NCI-H524 (cell line): Measurements from ENCODE around the gene PEDS1.

Experiments used
- DNase-seq, 2 experiments: peaks; one replicate each; lab custom pipeline; 2025; lab: John Stamatoyannopoulos, UW

Gene PEDS1

DNA sequence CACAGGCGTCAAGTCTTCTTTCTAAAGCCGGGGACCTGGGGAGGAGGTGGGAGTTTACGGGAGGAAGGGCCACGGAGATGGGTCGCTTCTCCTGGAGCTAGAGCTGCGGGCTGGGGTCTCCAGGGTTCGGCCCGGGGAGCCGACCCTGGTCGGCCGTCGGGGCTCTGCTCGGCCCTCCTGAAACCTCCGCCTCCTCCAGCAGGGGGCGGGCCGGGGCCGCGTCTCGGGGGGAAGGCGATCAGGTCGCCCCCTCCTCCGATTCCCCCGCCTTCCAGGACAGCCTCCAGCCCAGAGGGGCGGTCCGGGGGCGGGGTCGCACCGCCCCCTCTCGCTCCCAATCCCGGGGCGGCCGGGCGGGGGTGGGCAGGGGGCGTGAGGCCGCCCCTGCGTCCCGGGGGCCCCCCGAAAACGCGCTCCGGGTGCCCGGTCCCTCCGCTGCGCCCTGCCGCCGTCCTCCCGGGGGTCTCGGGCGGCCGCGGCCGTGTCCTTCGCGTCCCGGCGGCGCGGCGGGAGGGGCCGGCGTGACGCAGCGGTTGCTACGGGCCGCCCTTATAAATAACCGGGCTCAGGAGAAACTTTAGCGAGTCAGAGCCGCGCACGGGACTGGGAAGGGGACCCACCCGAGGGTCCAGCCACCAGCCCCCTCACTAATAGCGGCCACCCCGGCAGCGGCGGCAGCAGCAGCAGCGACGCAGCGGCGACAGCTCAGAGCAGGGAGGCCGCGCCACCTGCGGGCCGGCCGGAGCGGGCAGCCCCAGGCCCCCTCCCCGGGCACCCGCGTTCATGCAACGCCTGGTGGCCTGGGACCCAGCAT is 36.9 kb upstream of the PEDS1 start, which contains the start of gene CEBPB:
Gene CEBPB (plus strand): TSS at position 580 of the 814 bp plus-strand sequence. CDS start 204 bp downstream, at position 784.
- DNase-seq = peak; percentile 63 to 78

DNA sequence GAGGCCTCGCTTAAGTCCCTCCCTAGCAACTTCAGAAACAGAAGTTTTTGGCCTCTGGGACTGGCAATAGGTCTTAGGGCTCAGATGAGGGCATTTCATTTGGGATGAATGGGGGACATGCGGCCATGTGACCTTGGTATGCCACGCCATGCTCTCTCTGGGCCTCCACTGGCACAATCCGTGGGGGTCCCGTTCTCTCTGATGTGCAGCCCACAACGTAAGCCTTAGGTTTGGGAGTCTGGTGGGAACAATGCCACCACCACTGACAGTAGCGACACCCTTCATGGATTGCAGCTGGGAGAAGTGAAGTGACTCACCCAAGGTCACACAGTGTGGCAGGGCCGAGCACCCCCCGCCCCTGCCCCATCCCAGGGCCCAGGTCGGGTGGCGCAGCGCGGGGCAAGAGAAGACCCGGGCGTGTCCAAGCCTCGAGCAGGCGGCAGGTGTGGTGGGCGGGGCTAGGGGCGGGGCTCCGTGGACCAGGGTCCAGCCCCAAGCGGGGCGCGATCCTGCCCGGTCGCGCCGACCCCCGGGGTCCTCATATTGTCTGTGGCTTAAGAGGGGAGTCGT is 36.2 kb upstream of the PEDS1 start:
- DNase-seq = no peak

DNA sequence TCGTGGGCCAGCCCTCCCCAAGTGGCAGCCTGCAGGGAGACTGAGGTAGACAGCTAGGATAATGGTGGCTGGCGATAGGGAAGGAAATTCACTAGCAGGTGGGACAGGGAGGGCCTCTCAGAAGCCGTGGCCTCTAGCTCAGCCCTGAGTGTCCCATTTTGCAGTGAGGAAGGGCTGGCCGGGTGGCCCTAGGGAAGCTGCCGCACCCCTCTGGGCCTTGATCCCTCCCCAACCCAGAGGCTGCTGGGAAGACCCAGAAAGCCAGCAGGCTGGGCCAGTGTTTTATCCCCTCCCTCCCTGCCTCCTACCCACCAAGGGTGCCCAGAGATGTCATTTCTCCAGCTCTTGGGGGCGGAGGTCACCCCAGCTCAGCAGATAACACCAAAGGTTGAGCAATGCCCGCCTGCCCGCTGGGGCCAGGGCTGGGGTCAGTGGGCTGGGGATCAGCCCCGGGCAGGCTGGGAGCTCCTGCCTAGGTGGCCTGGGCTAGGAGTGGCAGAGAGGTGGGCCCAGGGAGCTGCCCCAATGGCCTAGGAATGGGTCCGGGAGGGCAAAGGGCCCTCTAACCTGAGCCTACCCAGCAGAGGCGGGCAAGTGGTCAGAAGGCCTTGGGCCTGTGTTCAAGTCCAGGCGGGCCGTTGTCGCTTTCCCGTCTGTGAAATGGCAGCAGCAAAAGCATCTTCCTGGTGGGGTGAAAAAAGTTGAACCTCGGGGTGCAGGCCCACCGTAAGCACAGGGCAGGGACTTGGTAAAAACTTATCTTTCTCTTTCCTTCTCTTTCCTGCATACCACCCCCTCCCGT is 35.6 kb upstream of the PEDS1 start:
- DNase-seq = no peak

DNA sequence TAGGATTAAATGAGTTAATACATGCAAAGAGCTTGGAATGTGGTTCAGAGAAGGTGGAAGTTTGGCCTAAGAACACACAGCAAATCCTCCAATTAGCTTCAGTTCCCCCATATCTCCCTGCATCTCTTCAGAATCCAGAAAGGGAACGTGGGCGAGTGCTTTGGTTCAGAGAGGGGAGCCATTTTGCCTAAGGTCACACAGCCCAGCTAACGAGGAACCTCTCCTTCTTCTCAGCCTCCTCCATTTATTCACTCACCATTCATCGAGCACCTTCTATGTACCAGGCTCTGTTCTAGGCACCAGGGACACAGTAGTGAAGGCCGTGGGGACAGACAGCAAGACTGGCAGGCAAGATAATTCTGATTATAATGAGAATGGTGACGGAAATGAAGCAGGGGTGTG is 34.8 kb upstream of the PEDS1 start:
- no peak for DNase-seq

DNA sequence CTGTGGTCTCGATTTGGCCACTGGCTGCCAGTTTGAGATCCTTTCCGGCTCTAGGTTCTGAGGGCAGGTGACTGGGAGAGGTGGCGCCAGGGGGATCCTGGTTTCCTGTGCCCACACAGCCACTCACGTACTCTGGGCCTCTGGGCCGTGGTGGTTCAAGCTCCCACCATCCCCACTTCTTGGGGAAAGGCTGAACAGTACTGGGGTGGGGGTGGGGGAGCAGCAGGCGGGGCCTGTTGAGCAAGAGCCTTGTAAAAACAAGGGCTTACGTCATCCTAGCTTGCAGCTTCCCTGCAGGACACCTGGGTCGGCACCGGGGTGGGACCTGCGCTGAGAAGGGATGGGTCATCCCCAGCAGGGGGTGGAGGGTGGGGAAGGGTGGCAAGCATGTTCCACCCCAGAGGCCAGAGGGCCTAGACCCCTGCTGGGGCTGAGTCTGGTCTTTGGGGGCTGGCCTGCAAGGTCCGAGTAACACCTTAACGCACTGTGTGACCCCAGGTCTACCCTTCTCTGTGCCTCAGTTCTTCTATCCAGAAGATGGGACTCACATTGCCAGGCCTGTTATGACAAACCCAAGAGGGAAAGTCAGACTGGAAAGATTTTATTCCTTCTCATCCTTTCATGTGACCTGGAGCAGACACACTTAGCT is 34.0 kb upstream of the PEDS1 start:
- DNase-seq = no peak

DNA sequence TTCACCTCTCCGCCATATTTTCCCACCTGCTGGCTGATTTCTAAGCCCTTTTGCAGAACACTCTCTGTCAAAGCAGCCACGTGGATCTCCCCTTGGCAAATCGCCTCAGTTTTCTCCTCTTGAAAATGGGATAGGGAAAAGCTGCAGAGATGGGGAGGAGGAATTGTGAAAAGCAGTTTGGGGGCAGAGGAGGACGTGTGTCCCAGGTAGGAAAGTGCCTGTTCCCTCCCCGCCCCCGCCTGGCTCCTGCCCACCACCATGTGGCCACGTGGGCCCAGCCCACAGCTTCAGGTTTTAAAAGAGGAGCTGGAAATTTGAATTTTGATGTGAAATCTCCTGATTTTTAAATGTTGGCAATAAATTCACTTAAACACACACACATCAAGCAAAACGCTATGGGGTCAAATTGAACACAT is 33.5 kb upstream of the PEDS1 start:
- DNase-seq = no peak

DNA sequence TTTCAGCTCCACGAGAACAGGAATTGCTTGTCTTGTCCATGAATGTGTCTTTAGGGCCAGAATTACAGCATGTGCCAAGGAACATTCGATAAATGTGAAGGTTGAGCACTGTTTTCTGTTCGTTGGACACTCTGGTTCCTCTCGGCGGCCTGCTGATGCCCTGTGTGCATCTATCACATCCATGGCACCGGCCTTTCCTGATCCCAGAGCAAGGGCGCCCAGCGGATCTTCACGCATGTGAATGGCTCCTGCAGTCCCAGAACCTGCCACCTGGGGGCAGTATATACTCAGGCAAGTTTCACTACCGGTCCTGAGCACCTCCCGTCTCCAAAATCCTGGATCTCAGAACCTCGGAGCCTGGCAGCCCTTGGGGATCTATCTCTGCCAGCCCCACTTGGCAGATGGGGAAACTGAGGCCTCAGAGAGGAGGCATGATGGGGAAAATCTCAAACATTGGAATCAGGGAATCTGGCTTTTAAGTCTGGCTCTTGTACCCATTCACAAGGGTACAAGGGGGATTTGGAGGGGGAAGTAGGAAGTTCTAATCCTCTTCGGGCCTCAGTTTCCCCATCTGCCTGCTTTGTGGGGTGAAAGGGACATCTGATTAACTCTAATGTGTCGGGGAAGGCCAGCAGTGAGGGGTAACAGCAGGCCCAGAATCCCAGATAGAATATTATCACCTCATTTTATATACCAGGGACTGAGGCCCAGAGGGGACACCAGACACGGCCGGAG is 32.8 kb upstream of the PEDS1 start:
- peak; percentile 53 to 87 for DNase-seq

DNA sequence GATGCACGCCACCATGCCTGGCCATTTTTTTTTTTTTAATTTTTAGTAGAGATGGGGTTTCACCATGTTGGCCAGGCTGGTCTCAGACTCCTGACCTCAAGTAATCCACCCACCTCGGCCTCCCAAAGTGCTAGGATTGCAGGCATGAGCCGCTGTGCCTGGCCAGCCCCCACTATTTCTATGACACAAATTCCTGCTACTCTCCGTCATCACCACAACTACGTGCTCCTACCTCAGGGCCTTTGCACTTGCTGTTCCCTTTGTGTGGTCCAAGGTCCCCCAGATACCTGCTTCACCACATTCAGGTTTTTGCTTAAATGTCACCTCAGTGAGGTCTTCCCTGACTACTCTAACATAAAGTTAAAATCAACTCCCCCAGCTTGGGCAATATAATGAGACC is 31.9 kb upstream of the PEDS1 start:
- DNase-seq = no peak

DNA sequence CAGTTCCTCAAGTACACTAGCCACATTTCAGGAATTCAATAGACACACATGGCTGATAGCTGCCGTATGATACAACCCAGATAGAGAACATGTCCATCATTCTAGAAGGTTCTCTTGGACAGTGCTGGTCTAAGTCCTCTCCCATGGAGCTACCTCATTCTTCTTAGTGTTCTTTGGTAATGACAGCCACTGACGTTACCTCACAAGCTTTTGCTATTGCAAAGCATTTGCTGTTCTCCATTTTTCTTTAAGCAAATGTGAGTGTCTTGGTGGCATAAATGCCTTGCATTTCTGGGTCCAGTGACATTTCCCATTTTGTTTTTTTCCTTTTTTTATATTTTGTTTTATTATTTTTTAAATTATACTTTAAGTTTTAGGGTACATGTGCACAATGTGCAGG is 28.8 kb upstream of the PEDS1 start:
- no peak for DNase-seq

DNA sequence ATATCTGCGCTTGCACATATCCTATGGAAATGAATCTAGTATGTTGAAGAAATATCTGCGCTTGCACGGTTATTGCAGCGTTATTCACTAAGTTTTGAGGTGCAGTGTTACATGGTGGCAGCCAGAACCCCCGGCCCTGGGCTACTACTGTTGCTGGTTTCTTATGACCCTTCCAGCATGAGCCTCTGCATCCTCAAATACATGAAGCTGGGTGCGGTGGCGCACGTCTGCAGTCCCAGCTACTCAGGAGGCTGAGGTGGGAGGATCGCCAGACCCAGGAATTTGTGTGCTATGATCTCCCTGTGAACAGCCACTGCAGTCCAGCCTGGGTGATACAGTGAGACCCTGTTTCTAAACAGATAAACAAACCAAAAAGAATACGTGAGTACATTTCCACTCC is 27.8 kb upstream of the PEDS1 start:
- DNase-seq = no peak

DNA sequence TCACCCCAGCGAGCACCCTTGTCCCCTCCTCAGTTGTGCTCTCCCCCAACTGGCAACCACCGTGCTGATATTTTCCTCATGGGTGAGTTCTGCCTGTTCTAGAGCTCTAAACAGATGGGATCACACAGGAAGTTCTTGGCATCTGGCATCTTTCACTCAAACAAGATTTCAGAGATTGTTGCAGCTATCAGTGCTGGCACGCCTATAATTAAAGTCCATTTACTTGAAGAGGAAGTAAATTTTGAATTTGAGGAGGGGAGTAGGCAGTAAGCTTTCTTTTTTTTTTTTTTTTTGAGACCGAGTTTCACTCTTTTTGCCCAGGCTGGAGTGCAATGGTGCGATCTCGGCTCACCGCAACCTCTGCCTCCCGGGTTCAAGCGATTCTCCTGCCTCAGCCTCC is 25.1 kb upstream of the PEDS1 start:
- peak; percentile 17 to 65 for DNase-seq

DNA sequence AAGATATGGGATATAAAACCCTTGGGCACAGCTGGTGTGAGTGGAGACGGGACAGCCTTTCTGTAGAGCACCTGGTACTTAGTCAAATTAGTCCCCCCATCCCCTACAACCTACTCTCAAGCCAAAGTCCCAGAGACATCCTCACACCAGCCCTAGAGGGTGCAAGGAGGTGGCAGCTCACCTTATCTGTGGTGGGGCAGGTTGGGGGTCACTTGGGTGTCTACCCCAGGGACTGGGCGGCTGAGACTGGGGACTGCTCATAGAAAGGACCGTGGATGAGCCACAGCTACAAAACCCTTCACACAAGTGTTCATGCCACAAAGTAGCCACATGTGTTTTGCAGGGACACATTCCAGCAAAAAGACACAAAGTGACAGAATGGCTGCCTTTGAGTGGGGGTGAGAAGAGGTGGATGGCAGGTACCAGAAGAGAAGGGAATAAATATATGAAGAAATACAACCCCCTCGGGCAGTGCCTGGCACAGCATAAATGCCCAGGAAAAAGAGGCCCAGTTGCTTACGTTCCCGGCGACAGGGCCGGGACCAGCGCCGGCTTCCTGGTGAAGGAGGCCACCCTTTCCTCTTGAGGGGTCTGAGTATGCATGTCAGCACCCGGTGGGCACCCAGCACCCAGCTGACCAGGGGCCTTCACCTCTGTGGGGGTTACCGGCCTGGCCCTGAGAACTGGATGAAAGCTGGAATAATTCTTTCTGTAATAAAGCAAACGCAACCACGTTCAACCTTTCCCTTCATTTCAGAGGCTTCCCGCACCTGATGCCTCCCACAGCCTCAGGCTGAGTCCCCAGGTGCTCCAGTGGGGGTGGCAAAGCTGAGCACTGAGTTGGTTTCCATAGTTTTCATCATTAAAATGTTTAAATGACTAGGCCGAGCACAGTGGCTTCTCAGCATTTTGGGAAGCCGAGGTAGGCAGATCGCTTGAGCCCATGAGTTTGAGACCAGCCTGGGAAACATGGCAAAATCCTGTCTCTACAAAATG is 22.7 kb upstream of the PEDS1 start:
- DNase-seq = no peak

DNA sequence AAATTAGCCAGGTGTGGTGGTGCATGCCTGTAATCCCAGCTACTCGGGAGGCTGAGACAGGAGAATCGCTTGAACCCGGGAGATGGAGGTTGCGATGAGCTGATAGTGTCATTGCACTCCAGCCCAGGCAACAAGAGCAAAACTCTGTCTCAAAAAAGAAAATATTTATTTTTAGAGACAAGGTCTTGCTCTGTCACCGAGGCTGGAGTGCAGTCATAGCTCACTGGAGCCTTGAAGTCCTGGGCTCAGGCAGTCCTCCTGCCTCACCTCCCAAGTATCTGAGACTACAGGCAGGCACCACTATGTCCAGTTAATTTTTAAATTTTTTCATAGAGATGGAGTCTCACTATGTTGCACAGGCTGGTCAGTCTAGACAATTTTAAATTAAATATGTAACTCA is 20.9 kb upstream of the PEDS1 start:
- no peak for DNase-seq

DNA sequence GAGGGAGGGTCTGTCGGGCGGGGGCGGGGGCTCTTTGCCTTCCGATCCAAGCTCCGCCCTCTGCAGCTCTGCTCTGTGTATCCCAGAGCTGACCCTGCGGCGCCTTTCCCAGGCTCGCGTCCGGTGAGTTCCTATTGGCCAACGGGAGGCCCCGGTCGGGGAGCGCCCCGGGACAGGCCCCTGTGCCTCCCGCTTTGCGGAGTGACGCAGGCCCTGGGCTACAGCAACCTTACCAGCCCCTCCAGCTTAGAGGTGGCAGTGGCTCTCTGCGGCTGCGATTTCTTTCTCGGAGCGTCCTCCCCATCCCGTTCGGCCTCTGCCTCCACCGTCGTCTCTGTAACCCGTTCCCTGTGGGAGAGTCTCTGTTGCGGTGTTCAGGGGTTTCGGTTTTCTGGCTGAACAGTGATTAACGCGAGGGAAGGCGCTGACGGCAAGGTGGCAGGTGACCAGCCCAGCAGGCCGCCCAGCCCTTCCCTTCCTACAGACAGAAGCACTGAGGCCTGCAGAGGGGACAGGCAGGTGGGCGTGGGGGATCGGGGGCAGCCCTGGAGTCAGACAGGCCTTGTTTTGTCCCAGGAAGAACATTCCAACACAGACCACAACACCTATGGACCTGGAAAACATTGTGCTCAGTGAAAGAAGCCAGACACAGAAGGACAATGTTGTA is 19.0 kb upstream of the PEDS1 start:
- DNase-seq = no peak

DNA sequence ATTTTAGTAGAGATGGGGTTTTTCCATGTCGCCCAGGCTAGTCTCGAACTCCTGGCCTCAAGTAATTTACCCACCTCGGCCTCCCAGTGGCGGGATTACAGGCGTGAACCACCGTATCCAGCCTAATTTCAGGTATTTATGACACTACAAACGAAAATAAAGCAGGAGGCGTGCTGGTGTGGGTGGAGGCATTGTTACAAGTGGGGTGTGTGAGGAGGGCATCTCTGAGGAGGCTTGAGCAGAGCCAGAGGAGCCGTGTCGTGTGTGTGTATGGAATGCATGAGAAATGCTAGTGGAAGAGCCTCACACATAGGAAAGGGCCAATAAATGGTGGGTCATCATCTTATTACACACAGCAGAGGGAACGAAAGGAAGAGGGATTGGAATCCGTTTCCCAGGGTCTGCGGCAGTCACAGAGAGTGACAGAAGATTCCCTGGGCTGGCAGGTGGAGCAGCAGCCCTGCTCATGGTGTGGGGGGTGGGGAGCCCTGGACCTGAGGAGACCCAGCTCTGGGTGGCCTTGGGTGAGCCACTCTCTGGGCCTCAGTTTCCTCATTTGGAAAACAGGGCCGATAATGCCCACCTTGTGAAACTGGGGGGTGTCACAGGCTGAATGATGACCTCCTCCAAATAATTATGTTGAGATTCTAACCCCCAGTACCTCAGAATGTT is 17.2 kb upstream of the PEDS1 start:
- no peak for DNase-seq

DNA sequence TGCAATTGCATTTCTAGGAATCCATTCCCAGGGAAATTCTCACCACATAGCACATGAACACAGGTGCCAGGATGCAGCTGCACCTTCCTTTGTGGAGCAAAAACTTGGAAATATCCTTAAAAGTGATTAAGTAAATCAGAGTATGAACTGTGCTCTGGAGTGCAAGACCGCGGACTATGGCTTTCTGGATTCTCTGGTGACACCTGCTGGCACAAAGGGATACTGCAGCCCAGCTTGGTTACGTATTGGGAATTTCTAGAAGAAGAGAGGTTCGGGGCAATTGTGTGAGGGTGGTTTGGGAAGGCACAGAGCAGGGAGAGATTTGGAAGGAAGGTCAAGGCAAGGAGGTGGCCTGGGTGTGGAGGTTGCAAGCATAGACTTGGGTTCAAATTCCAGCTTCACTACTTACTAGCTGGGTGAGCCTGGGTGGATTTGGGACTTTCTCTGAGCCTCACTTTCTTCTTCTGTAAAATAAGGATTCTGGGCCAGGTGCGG is 15.9 kb upstream of the PEDS1 start:
- peak; percentile 28 to 66 for DNase-seq

DNA sequence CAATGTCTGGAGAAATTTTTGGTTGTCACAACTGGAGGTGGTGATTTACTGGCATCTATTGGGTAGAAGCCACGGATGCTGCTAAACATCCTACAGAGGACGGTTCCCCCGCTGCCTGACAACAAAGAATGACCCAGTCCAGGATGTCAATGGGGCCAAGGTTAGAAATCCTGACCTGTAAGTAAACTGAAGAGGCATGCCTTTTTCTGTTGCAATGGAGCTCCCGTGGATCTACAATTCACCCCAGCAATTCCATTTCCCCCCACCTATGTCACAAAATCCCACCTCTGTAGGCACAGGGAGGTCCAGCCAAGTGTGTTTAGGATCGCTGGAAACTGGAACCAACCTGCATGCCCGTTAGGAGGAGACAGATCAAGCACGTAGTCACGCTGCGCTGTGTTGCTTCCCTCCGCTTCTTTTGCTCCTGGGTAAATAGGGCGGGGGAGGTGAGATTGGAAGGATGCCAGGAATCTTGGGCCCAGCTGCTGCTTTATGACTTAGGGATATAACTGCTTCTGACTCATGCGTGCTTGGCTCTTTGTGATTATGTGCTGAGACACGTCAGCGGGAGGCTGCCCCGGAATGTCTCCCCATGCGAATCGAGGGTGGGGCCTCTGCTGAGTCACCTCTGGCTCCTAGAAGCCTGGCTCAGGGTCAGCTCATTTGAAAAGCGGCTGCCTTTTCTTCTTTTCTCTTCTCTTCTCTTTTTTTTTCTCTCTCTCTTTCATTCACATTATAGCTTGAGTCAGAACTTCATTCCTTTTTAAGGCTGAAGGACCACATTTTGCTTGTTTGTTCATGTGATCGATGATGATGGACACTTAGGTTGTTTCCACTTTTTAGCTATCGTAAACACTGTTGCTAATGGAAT is 12.4 kb upstream of the PEDS1 start:
- DNase-seq = peak; percentile 98 to 99
